ENCODE measurements around the gene ACADSB.

The ACADSB gene

GRCh38 chr10:123007558-123008354 lies 1.1 kb upstream of the ACADSB start:
- peaks cover 3% of the 10 kb centered on the region for H3K4me1 ChIP-seq (ENCODE audit: control insufficient read depth, insufficient read depth, low read length)
- H3K9ac ChIP-seq (ENCODE audit: low read depth, low read length), result peak overlapping the region; percentile 85
- no peaks in the 10 kb centered on the region for H3K9me3 ChIP-seq (ENCODE audit: control insufficient read depth, insufficient read depth, low read length)

GRCh38 chr10:123009105-123009820 lies 457 bp downstream of the ACADSB start:
- H3K27me3 ChIP-seq (ENCODE audit: control insufficient read depth, insufficient read depth, low read length), result peaks cover 22% of the 10 kb centered on the region
- no peak overlapping the region for H3K9ac ChIP-seq (ENCODE audit: low read depth, low read length)
- H3K36me3 ChIP-seq (ENCODE audit: control insufficient read depth, insufficient read depth, low read length), result no peaks in the 10 kb centered on the region
- H3K9me3 ChIP-seq (ENCODE audit: control insufficient read depth, insufficient read depth, low read length), result no peaks in the 10 kb centered on the region
- peak overlapping the region; percentile 90 for H3K4me3 ChIP-seq (ENCODE audit: low read depth, low read length)
- H3K4me1 ChIP-seq (ENCODE audit: control insufficient read depth, insufficient read depth, low read length), result peaks cover 3% of the 10 kb centered on the region

More at GRCh38 chr10:123007558-123008354, 1.1 kb upstream of the ACADSB start:
- no peaks in the 10 kb centered on the region for H3K36me3 ChIP-seq (ENCODE audit: control insufficient read depth, insufficient read depth, low read length)
- H3K27me3 ChIP-seq (ENCODE audit: control insufficient read depth, insufficient read depth, low read length), result peaks cover 22% of the 10 kb centered on the region
- H3K4me3 ChIP-seq (ENCODE audit: low read depth, low read length), result peak overlapping the region; percentile 87

- Histone ChIP-seq H3K9ac (ENCODE audit: low read depth, low read length) (no peak overlapping the region), H3K4me1 (ENCODE audit: control insufficient read depth, insufficient read depth, low read length) (peaks cover 18% of the 10 kb centered on the region), H3K27me3 (ENCODE audit: control insufficient read depth, insufficient read depth, low read length) (peaks cover 22% of the 10 kb centered on the region), H3K4me3 (ENCODE audit: low read depth, low read length) (no peak overlapping the region), H3K36me3 (ENCODE audit: control insufficient read depth, insufficient read depth, low read length) (no peaks in the 10 kb centered on the region), H3K9me3 (ENCODE audit: control insufficient read depth, insufficient read depth, low read length) (no peaks in the 10 kb centered on the region)
Observed at GRCh38 chr10:123011987-123012386, 3.2 kb downstream of the ACADSB start.

- Histone ChIP-seq H3K9ac (ENCODE audit: low read depth, low read length) (no peak overlapping the region), H3K4me3 (ENCODE audit: low read depth, low read length) (no peak overlapping the region), H3K4me1 (ENCODE audit: control insufficient read depth, insufficient read depth, low read length) (peaks cover 22% of the 10 kb centered on the region), H3K36me3 (ENCODE audit: control insufficient read depth, insufficient read depth, low read length) (no peaks in the 10 kb centered on the region), H3K27me3 (ENCODE audit: control insufficient read depth, insufficient read depth, low read length) (peaks cover 22% of the 10 kb centered on the region), H3K9me3 (ENCODE audit: control insufficient read depth, insufficient read depth, low read length) (no peaks in the 10 kb centered on the region)
Observed at GRCh38 chr10:123013456-123014419, 4.9 kb downstream of the ACADSB start.

GRCh38 chr10:123014772-123015171 lies 6.0 kb downstream of the ACADSB start:
- Histone ChIP-seq H3K36me3 (ENCODE audit: control insufficient read depth, insufficient read depth, low read length) (no peaks in the 10 kb centered on the region), H3K27me3 (ENCODE audit: control insufficient read depth, insufficient read depth, low read length) (peaks cover 15% of the 10 kb centered on the region), H3K9me3 (ENCODE audit: control insufficient read depth, insufficient read depth, low read length) (no peaks in the 10 kb centered on the region), H3K4me1 (ENCODE audit: control insufficient read depth, insufficient read depth, low read length) (peaks cover 23% of the 10 kb centered on the region), H3K9ac (ENCODE audit: low read depth, low read length) (no peak overlapping the region), H3K4me3 (ENCODE audit: low read depth, low read length) (no peak overlapping the region)

GRCh38 chr10:123016228-123016627 lies 7.4 kb downstream of the ACADSB start:
- H3K36me3 ChIP-seq (ENCODE audit: control insufficient read depth, insufficient read depth, low read length), result no peaks in the 10 kb centered on the region
- H3K9ac ChIP-seq (ENCODE audit: low read depth, low read length), result no peak overlapping the region
- H3K4me1 ChIP-seq (ENCODE audit: control insufficient read depth, insufficient read depth, low read length), result peaks cover 30% of the 10 kb centered on the region
- H3K4me3 ChIP-seq (ENCODE audit: low read depth, low read length), result no peak overlapping the region
- peaks cover under 1% of the 10 kb centered on the region for H3K27me3 ChIP-seq (ENCODE audit: control insufficient read depth, insufficient read depth, low read length)
- H3K9me3 ChIP-seq (ENCODE audit: control insufficient read depth, insufficient read depth, low read length), result no peaks in the 10 kb centered on the region

GRCh38 chr10:123017421-123018165 lies 8.8 kb downstream of the ACADSB start:
- Histone ChIP-seq H3K36me3 (ENCODE audit: control insufficient read depth, insufficient read depth, low read length) (no peaks in the 10 kb centered on the region), H3K27me3 (ENCODE audit: control insufficient read depth, insufficient read depth, low read length) (no peaks in the 10 kb centered on the region), H3K4me3 (ENCODE audit: low read depth, low read length) (no peak overlapping the region), H3K9me3 (ENCODE audit: control insufficient read depth, insufficient read depth, low read length) (no peaks in the 10 kb centered on the region), H3K9ac (ENCODE audit: low read depth, low read length) (no peak overlapping the region), H3K4me1 (ENCODE audit: control insufficient read depth, insufficient read depth, low read length) (peaks cover 30% of the 10 kb centered on the region)

GRCh38 chr10:123018531-123018930 lies 9.7 kb downstream of the ACADSB start:
- Histone ChIP-seq H3K4me1 (ENCODE audit: control insufficient read depth, insufficient read depth, low read length) (peaks cover 31% of the 10 kb centered on the region), H3K36me3 (ENCODE audit: control insufficient read depth, insufficient read depth, low read length) (no peaks in the 10 kb centered on the region), H3K4me3 (ENCODE audit: low read depth, low read length) (no peak overlapping the region), H3K27me3 (ENCODE audit: control insufficient read depth, insufficient read depth, low read length) (no peaks in the 10 kb centered on the region), H3K9ac (ENCODE audit: low read depth, low read length) (no peak overlapping the region), H3K9me3 (ENCODE audit: control insufficient read depth, insufficient read depth, low read length) (no peaks in the 10 kb centered on the region)

- Histone ChIP-seq H3K4me1 (ENCODE audit: control insufficient read depth, insufficient read depth, low read length) (peaks cover 35% of the 10 kb centered on the region), H3K4me3 (ENCODE audit: low read depth, low read length) (no peak overlapping the region)
Observed at GRCh38 chr10:123019264-123019663, 10.5 kb downstream of the ACADSB start.

GRCh38 chr10:123019941-123020703 lies 11.3 kb downstream of the ACADSB start:
- peaks cover 30% of the 10 kb centered on the region for H3K4me1 ChIP-seq (ENCODE audit: control insufficient read depth, insufficient read depth, low read length)
- H3K9me3 ChIP-seq (ENCODE audit: control insufficient read depth, insufficient read depth, low read length), result no peaks in the 10 kb centered on the region
- H3K9ac ChIP-seq (ENCODE audit: low read depth, low read length), result no peak overlapping the region
- no peaks in the 10 kb centered on the region for H3K27me3 ChIP-seq (ENCODE audit: control insufficient read depth, insufficient read depth, low read length)
- no peaks in the 10 kb centered on the region for H3K36me3 ChIP-seq (ENCODE audit: control insufficient read depth, insufficient read depth, low read length)
- H3K4me3 ChIP-seq (ENCODE audit: low read depth, low read length), result no peak overlapping the region

More at GRCh38 chr10:123019264-123019663, 10.5 kb downstream of the ACADSB start:
- Histone ChIP-seq H3K27me3 (ENCODE audit: control insufficient read depth, insufficient read depth, low read length) (no peaks in the 10 kb centered on the region), H3K9me3 (ENCODE audit: control insufficient read depth, insufficient read depth, low read length) (no peaks in the 10 kb centered on the region), H3K9ac (ENCODE audit: low read depth, low read length) (no peak overlapping the region), H3K36me3 (ENCODE audit: control insufficient read depth, insufficient read depth, low read length) (no peaks in the 10 kb centered on the region)
